Thyroid gland (tissue), 4 donors: ENCODE measurements around the gene RAB3IP. TPM values are rescaled to one million over a fixed set of nuclear protein-coding genes. Genes with fewer than 3 reads are reported as not detected.

ENCODE experiments used
- DNase-seq, 2 donors: peaks; one replicate each; pipeline ENCODE4 v3.0.0-alpha.2; 2019
- H3K27ac ChIP-seq, 3 donors: fragments of 200-600 bp; sonication (generic); 1 replicate in 2 of 3; 2 replicates in 1 of 3; pipeline ENCODE4 v1.5.1; 2016 to 2019; ENCODE audit warnings: mild to moderate bottlenecking in 1 of 3, moderate library complexity in 1 of 3
- H3K27me3 ChIP-seq: fragments of 200-600 bp; sonication (generic); one replicate; pipeline ENCODE4 v1.5.1; 2019
- H3K36me3 ChIP-seq, 2 donors: fragments of 200-600 bp; sonication (generic); one replicate each; pipeline ENCODE4 v1.5.1; 2016 to 2019
- H3K4me1 ChIP-seq, 2 donors: fragments of 200-600 bp; sonication (generic); one replicate each; pipeline ENCODE4 v1.5.1; 2017 to 2019
- H3K4me3 ChIP-seq, 3 donors: fragments of 200-600 bp; sonication (generic); replicated peaks in 1 of 3; 1 replicate in 2 of 3; 2 replicates in 1 of 3; pipeline ENCODE4 v1.5.1; 2016; ENCODE audit warnings: mild to moderate bottlenecking in 1 of 3
- H3K9me3 ChIP-seq: fragments of 200-600 bp; sonication (generic); one replicate; pipeline ENCODE4 v1.5.1; 2017
- POLR2A ChIP-seq, 2 donors: fragments of 450-650 bp; IDR thresholded peaks; one replicate each; pipeline ENCODE4 v1.6.1; 2017; ENCODE audit warnings: antibody characterized with exemption in 2 of 2, mild to moderate bottlenecking in 2 of 2, moderate library complexity in 1 of 2
- WGBS, 2 donors: methylation state at CpG; one replicate each; pipeline ENCODE4 v1.1.5; 2017; 5-methylcytosine and 5-hydroxymethylcytosine counted together
- intact Hi-C: fragments of 100-400 bp; cut with DNase I; formaldehyde crosslinking; loops from one replicate; pipeline ENCODE4 v1.15.1; 2023
- total RNA-seq, 4 donors: library from RNA; depleted of rRNA; stranded (reverse); fragments of >200 nt; gene quantifications; one replicate each; pipeline ENCODE4 v1.2.3, GENCODE V29; 2016
- TF ChIP-seq, protein P1 (sequence below), 6 experiments: fragments of 200-600 bp in 3 of 6; fragments of 450-650 bp in 3 of 6; sonication (generic) in 3 of 6; IDR thresholded peaks; one replicate each; pipeline ENCODE4 v1.5.1; 2016 to 2019; ENCODE audit warnings: antibody characterized with exemption in 6 of 6, mild to moderate bottlenecking in 2 of 6, inconsistent platforms in 1 of 6, moderate library complexity in 1 of 6

The RAB3IP gene
- total RNA-seq, 4 donors from 2014 or later, result 25.2 to 74.7 (median 34.7) TPM

DNA sequence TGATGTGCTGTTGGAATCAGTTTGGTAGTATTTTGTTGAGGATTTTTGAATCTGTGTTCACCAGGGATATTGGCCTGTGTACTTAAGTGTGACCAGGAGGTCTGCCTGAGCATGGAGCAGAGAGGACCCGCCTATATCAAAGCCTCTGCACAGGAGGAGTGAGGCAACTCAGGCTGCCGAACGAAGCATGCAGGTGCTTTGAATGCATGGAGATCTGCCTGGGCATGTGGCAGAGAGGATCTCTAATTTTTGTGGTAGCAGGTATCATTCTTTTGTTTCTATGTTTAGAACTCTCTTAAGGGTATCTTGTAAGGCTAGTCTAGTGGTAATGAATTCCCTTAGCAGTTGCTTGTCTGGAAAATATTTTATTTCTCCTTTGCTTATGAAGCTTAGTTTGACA, 26.9 kb downstream of the RAB3IP start:
- WGBS, 2 donors, result 92 to 98% methylated on average over 3 of the region's 3 CpGs
- Histone ChIP-seq H3K27ac (no peak overlapping the region), H3K27me3 (no peaks in the 10 kb centered on the region), H3K4me3 (no peak overlapping the region), H3K9me3 (no peaks in the 10 kb centered on the region), H3K4me1 (no peaks in the 10 kb centered on the region), H3K36me3 (peaks cover 0 to 6% of the 10 kb centered on the region in 2 donors)
- intact Hi-C loops, result no loop called here
- TF ChIP-seq, protein P1, sequence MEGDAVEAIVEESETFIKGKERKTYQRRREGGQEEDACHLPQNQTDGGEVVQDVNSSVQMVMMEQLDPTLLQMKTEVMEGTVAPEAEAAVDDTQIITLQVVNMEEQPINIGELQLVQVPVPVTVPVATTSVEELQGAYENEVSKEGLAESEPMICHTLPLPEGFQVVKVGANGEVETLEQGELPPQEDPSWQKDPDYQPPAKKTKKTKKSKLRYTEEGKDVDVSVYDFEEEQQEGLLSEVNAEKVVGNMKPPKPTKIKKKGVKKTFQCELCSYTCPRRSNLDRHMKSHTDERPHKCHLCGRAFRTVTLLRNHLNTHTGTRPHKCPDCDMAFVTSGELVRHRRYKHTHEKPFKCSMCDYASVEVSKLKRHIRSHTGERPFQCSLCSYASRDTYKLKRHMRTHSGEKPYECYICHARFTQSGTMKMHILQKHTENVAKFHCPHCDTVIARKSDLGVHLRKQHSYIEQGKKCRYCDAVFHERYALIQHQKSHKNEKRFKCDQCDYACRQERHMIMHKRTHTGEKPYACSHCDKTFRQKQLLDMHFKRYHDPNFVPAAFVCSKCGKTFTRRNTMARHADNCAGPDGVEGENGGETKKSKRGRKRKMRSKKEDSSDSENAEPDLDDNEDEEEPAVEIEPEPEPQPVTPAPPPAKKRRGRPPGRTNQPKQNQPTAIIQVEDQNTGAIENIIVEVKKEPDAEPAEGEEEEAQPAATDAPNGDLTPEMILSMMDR (IDR thresholded peaks at IDR 0.05), result no peak
- no peak for TF ChIP-seq POLR2A (IDR thresholded peaks at IDR 0.05)
- DNase-seq, result no peak

DNA sequence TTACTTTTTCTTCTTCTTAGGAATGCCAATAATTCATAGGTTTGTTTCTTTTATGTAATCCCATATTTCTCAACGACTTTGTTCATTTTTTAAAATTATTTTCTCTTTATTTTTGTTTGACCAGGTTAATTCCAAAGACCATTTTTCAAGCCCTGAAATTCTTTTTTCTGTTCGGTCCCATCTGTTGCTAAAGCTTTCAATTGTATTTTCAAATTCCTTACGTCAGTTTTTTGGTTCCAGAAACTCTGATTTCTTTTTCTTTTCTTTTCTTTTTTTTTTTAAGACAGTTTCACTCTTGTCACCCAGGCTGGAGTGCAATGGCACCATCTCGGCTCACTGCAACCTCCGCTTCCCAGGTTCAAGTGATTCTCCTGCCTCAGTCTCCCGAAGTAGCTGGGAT, 27.6 kb downstream of the RAB3IP start:
- WGBS, 2 donors, result 96% methylated on average over 6 of the region's 6 CpGs
- H3K4me1 ChIP-seq, result no peaks in the 10 kb centered on the region
- DNase-seq, result no peak
- intact Hi-C loops, result no loop called here
- no peaks in the 10 kb centered on the region for H3K27me3 ChIP-seq
- H3K27ac ChIP-seq, result no peak overlapping the region
- peaks cover 0 to 6% of the 10 kb centered on the region in 2 donors for H3K36me3 ChIP-seq
- TF ChIP-seq, protein P1 (IDR thresholded peaks at IDR 0.05), result no peak
- no peak for TF ChIP-seq POLR2A (IDR thresholded peaks at IDR 0.05)
- no peak overlapping the region for H3K4me3 ChIP-seq
- H3K9me3 ChIP-seq, result no peaks in the 10 kb centered on the region

DNA sequence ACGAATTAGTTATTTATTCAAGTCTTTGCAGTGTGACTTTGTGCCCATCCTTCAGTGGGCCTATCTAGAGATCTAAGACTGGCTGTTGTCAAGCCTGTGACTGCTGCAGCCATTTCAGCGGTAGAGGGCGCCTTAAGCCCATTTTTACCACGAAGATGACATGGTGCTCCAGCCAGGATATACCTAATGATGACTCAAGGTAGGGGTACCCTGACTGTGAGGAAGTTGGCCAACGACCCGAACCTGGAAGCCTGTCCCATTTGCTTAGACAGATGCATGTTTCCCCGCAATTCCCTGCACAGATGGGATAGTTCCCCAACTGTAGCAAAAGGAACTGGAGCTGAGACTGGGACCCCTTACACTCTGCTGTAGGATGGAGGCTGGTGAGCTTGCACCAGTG, 41.3 kb downstream of the RAB3IP start:
- intact Hi-C loops, result no loop called here
- Histone ChIP-seq H3K4me3 (no peak overlapping the region), H3K36me3 (no peaks in the 10 kb centered on the region), H3K27me3 (no peaks in the 10 kb centered on the region), H3K27ac (no peak overlapping the region), H3K9me3 (no peaks in the 10 kb centered on the region), H3K4me1 (no peaks in the 10 kb centered on the region)
- WGBS, 2 donors, result 60 to 68% methylated on average over 7 of the region's 7 CpGs
- no peak for DNase-seq
- TF ChIP-seq, protein P1 (IDR thresholded peaks at IDR 0.05), result no peak
- no peak for TF ChIP-seq POLR2A (IDR thresholded peaks at IDR 0.05)

DNA sequence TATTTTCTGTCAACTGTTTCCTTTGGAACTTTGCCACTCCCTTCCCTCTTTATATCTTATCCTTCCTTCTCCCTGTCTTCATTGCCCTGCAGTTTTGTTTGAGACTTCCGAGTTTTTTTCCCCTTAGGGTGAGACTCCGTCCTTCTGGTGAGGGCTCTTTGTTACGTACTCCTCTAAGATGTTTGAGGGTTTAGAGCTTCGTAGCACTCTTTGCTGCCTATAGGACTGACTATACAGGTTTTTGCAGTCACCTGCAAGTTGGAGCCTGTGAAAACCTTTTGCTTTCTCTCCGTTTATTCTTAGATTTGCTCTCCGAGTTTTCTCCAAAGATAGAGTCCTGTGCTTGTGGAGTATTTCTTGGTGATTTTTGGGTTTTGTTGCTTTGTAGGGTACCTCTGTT, 44.7 kb downstream of the RAB3IP start:
- WGBS, 2 donors, result 81 to 88% methylated on average over 6 of the region's 6 CpGs
- H3K27ac ChIP-seq, result no peak overlapping the region
- H3K9me3 ChIP-seq, result no peaks in the 10 kb centered on the region
- DNase-seq, result no peak
- intact Hi-C loops, result no loop called here
- no peak for TF ChIP-seq POLR2A (IDR thresholded peaks at IDR 0.05)
- TF ChIP-seq, protein P1 (IDR thresholded peaks at IDR 0.05), result no peak
- no peak overlapping the region for H3K4me3 ChIP-seq
- H3K4me1 ChIP-seq, result no peaks in the 10 kb centered on the region
- no peaks in the 10 kb centered on the region for H3K36me3 ChIP-seq
- no peaks in the 10 kb centered on the region for H3K27me3 ChIP-seq

DNA sequence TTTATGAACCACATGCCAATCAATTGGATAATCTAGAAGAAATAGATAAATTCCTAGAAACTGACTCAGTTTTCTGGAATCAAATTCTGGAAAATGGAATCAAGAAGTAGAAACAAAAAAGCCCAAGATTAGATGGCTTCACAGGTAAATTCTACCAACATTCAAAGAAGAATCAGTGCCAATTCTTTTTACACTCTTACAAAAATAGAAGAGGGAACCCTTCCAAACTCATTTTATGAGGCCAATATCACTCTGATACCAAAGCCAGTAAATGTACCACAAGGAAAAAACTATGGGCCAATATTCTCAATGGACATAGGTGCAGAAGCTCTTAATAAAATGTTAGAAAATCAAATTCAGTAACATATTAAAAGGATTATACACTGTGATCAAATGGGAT, 50.7 kb downstream of the RAB3IP start:
- DNase-seq, result no peak
- no peaks in the 10 kb centered on the region for H3K36me3 ChIP-seq
- H3K27me3 ChIP-seq, result no peaks in the 10 kb centered on the region
- TF ChIP-seq, protein P1 (IDR thresholded peaks at IDR 0.05), result no peak
- TF ChIP-seq POLR2A (IDR thresholded peaks at IDR 0.05), result no peak
- no peak overlapping the region for H3K4me3 ChIP-seq
- H3K9me3 ChIP-seq, result no peaks in the 10 kb centered on the region
- no peaks in the 10 kb centered on the region for H3K4me1 ChIP-seq
- intact Hi-C loops, result no loop called here
- no peak overlapping the region for H3K27ac ChIP-seq
